HEK293T (cell line): ENCODE results near the gene APEX1.

Experiments
- CTCF ChIA-PET: fragments of 350-600 bp; formaldehyde crosslinking; extraction: SDS; loops from one replicate; lab custom pipeline; 2021; ENCODE audit warnings: antibody characterized with exemption, inconsistent platforms; lab: Yijun Ruan, JAX
- POLR2A ChIA-PET: fragments of 350-600 bp; formaldehyde crosslinking; extraction: SDS; loops from one replicate; lab custom pipeline; 2020; ENCODE audit warnings: antibody characterized with exemption, inconsistent platforms; lab: Yijun Ruan, JAX
- DNase-seq: peaks from one replicate; pipeline ENCODE4 v3.0.0; 2012; ENCODE audit warnings: mixed read lengths; ENCODE audit errors: extremely low spot score
- ARNT ChIP-seq: fragments of 450-650 bp; IDR thresholded peaks from 2 replicates; pipeline ENCODE4 v1.6.1; 2017; ENCODE audit warnings: mild to moderate bottlenecking
- BHLHE40 ChIP-seq: fragments of 450-650 bp; IDR thresholded peaks from 2 replicates; pipeline ENCODE4 v1.6.1; 2016; ENCODE audit warnings: mild to moderate bottlenecking, moderate library complexity, borderline replicate concordance
- CTBP1 ChIP-seq: fragments of 450-650 bp; IDR thresholded peaks from 2 replicates; pipeline ENCODE4 v1.6.1; 2016; ENCODE audit warnings: borderline replicate concordance
- ELF4 ChIP-seq: fragments of 450-650 bp; IDR thresholded peaks from 2 replicates; pipeline ENCODE4 v1.6.1; 2017; ENCODE audit warnings: antibody characterized with exemption
- FOXA1 ChIP-seq: fragments of 450-650 bp; IDR thresholded peaks from 2 replicates; pipeline ENCODE4 v1.6.1; 2016; ENCODE audit warnings: mild to moderate bottlenecking
- FOXK2 ChIP-seq: fragments of 450-650 bp; IDR thresholded peaks from 2 replicates; pipeline ENCODE4 v1.6.1; 2016; ENCODE audit warnings: mild to moderate bottlenecking
- L3MBTL2 ChIP-seq: fragments of 450-650 bp; conservative IDR thresholded peaks from 2 replicates; pipeline ENCODE4 v1.6.1; 2016; ENCODE audit warnings: mild to moderate bottlenecking
- LEF1 ChIP-seq: fragments of 450-650 bp; IDR thresholded peaks from 2 replicates; pipeline ENCODE4 v1.6.1; 2017; ENCODE audit warnings: mild to moderate bottlenecking, borderline replicate concordance
- NFRKB ChIP-seq: fragments of 450-650 bp; IDR thresholded peaks from 2 replicates; pipeline ENCODE4 v1.6.1; 2016; ENCODE audit warnings: mild to moderate bottlenecking, moderate library complexity
- PKNOX1 ChIP-seq: fragments of 450-650 bp; IDR thresholded peaks from 2 replicates; pipeline ENCODE4 v1.6.1; 2016
- SP1 ChIP-seq: fragments of 450-650 bp; IDR thresholded peaks from 2 replicates; pipeline ENCODE4 v1.6.1; 2017
- TARDBP ChIP-seq: fragments of 450-650 bp; IDR thresholded peaks from 2 replicates; pipeline ENCODE4 v1.6.1; 2016
- ZNF384 ChIP-seq: fragments of 450-650 bp; IDR thresholded peaks from 2 replicates; pipeline ENCODE4 v1.6.1; 2016

The APEX1 gene

GRCh38 chr14:20415782-20416206 lies 39.2 kb upstream of the APEX1 start:
- DNase-seq, result peak; percentile 43
- TF ChIP-seq ZNF384, result no peak
- no peak for TF ChIP-seq CTBP1
- TF ChIP-seq LEF1, result no peak
- no peak for TF ChIP-seq SP1
- no peak for TF ChIP-seq PKNOX1
- CTCF ChIA-PET, result interaction anchor here (0.6 to 1.5 kb wide), 14 partner anchors 9 to 216 kb away, joined by 3 to 10 read pairs (median 3); partner anchors contain the start of genes APEX1 and OSGEP
- POLR2A ChIA-PET, result interaction anchor here (0.5 to 5.8 kb wide), 10 partner anchors 9 to 268 kb away, joined by 3 to 58 read pairs (median 3); partner anchors contain the start of genes APEX1, OSGEP, PARP2 and PIP4P1

GRCh38 chr14:20416223-20416622 lies 38.8 kb upstream of the APEX1 start:
- DNase-seq, result no peak
- TF ChIP-seq NFRKB (no peak), PKNOX1 (no peak), FOXK2 (no peak), L3MBTL2 (no peak), FOXA1 (no peak), BHLHE40 (no peak), ZNF384 (no peak), SP1 (no peak), TARDBP (no peak), ELF4 (no peak)
- CTCF ChIA-PET, result interaction anchor here (0.6 to 1.5 kb wide), 14 partner anchors 8 to 216 kb away, joined by 3 to 10 read pairs (median 3); partner anchors contain the start of genes APEX1 and OSGEP
- POLR2A ChIA-PET, result interaction anchor here (0.5 to 5.8 kb wide), 10 partner anchors 8 to 268 kb away, joined by 3 to 58 read pairs (median 3); partner anchors contain the start of genes APEX1, OSGEP, PARP2 and PIP4P1

GRCh38 chr14:20417250-20418186 lies 37.5 kb upstream of the APEX1 start:
- POLR2A ChIA-PET, result interaction anchor here (1.9 to 2.4 kb wide), 2 partner anchors 38 to 44 kb away, joined by 4 to 9 read pairs; partner anchors contain the start of genes APEX1, OSGEP and PIP4P1
- DNase-seq, result no peak
- CTCF ChIA-PET, result interaction anchor here (0.6 to 0.7 kb wide), 2 partner anchors 91 to 268 kb away, joined by 3 to 6 read pairs; no protein-coding TSS in a partner anchor
- no peak for TF ChIP-seq SP1
- TF ChIP-seq PKNOX1, result 0 out of 2 replicates have a peak, but pooled peaks have one; percentile 16

- CTCF ChIA-PET, result no interaction called here
- POLR2A ChIA-PET, result interaction anchor here (1.9 to 2.4 kb wide), 2 partner anchors 37 to 43 kb away, joined by 4 to 9 read pairs; partner anchors contain the start of genes APEX1, OSGEP and PIP4P1
- no peak for DNase-seq
- no peak for TF ChIP-seq SP1
- no peak for TF ChIP-seq ELF4
- TF ChIP-seq BHLHE40, result no peak
- no peak for TF ChIP-seq FOXK2
- TF ChIP-seq NFRKB, result no peak
- TF ChIP-seq LEF1, result no peak
- no peak for TF ChIP-seq TARDBP
- TF ChIP-seq ARNT, result no peak
Observed at GRCh38 chr14:20418501-20418909, 36.5 kb upstream of the APEX1 start.

- ChIA-PET CTCF (no interaction called here), POLR2A (interaction anchor here (1.0 to 1.9 kb wide), 2 partner anchors 42 to 50 kb away, joined by 3 to 4 read pairs; partner anchors contain the start of gene PIP4P1)
- no peak for TF ChIP-seq BHLHE40
- no peak for DNase-seq
Observed at GRCh38 chr14:20419419-20419818, 35.6 kb upstream of the APEX1 start.

- no peak for TF ChIP-seq BHLHE40
- no peak for TF ChIP-seq CTBP1
- TF ChIP-seq ELF4, result no peak
- no peak for TF ChIP-seq L3MBTL2
- ChIA-PET CTCF (interaction anchor here (1.0 to 1.1 kb wide), 2 partner anchors 11 to 188 kb away, joined by 3 to 4 read pairs; no protein-coding TSS in a partner anchor), POLR2A (interaction anchor here (1.5 to 2.1 kb wide), 4 partner anchors 34 to 78 kb away, joined by 3 to 10 read pairs (median 5); partner anchors contain the start of genes APEX1, OSGEP, PARP2 and PIP4P1)
- DNase-seq, result no peak
Observed at GRCh38 chr14:20421267-20421666, 33.8 kb upstream of the APEX1 start.

- ChIA-PET CTCF (interaction anchor here (0.6 to 1.0 kb wide), 3 partner anchors 186 to 617 kb away, joined by 3 read pairs; no protein-coding TSS in a partner anchor), POLR2A (interaction anchor here (1.4 to 2.1 kb wide), 4 partner anchors 10 to 80 kb away, joined by 3 to 5 read pairs (median 5); partner anchors contain the start of genes PARP2, PIP4P1 and TEP1)
- DNase-seq, result no peak
- TF ChIP-seq L3MBTL2 (no peak), PKNOX1 (peak; percentile 34)
Observed at GRCh38 chr14:20422886-20423285, 32.1 kb upstream of the APEX1 start.
